ENCODE data around the gene UBE2H. TPM values are rescaled to one million over a fixed set of nuclear protein-coding genes. Genes with fewer than 3 reads are reported as not detected.
"Not testable (repeated sequence)": the region's sequence is repeated elsewhere in the genome, so short reads cannot be mapped to it uniquely, and the experiment has no call there.

UBE2H gene
- total RNA-seq, 1 experiment from 2014 or later, result 34.7 TPM

- Histone ChIP-seq H4K20me1 (ENCODE audit: insufficient read depth, low read depth, low read length) (no peaks in the 10 kb centered on the region), H3K4me2 (ENCODE audit: low read depth, low read length, poor library complexity, severe bottlenecking) (no peak overlapping the region), H3K27ac (ENCODE audit: low read length) (no peak overlapping the region), H3K36me3 (ENCODE audit: insufficient read depth, low read length) (no peaks in the 10 kb centered on the region), H3K9ac (ENCODE audit: low read length) (no peak overlapping the region), H3K9me2 (replicated peaks; ENCODE audit: insufficient read depth, low read length) (no peaks in the 10 kb centered on the region), H3K9me3 (ENCODE audit: low read length) (no peaks in the 10 kb centered on the region), H3K4me3 (ENCODE audit: low read length) (no peak overlapping the region), H2AFZ (ENCODE audit: low read length) (no peak overlapping the region), H3K4me1 (ENCODE audit: low read length) (no peaks in the 10 kb centered on the region), H3K79me2 (ENCODE audit: low read length) (no peaks in the 10 kb centered on the region), H3K27me3 (ENCODE audit: low read length) (no peaks in the 10 kb centered on the region)
- DNase-seq, result no peak
Measured at GRCh38 chr7:129975309-129975708, 22.5 kb upstream of the UBE2H start.

- no peak for DNase-seq
- Histone ChIP-seq H3K4me2 (ENCODE audit: low read depth, low read length, poor library complexity, severe bottlenecking) (no peak overlapping the region), H3K9ac (ENCODE audit: low read length) (no peak overlapping the region), H2AFZ (ENCODE audit: low read length) (no peak overlapping the region), H3K4me1 (ENCODE audit: low read length) (no peaks in the 10 kb centered on the region), H3K9me3 (ENCODE audit: low read length) (no peaks in the 10 kb centered on the region), H3K4me3 (ENCODE audit: low read length) (no peak overlapping the region), H3K9me2 (replicated peaks; ENCODE audit: insufficient read depth, low read length) (no peaks in the 10 kb centered on the region), H3K27ac (ENCODE audit: low read length) (no peak overlapping the region), H3K27me3 (ENCODE audit: low read length) (no peaks in the 10 kb centered on the region), H3K36me3 (ENCODE audit: insufficient read depth, low read length) (no peaks in the 10 kb centered on the region), H4K20me1 (ENCODE audit: insufficient read depth, low read depth, low read length) (no peaks in the 10 kb centered on the region), H3K79me2 (ENCODE audit: low read length) (no peaks in the 10 kb centered on the region)
Measured at GRCh38 chr7:129970816-129971215, 18.1 kb upstream of the UBE2H start.

DNA sequence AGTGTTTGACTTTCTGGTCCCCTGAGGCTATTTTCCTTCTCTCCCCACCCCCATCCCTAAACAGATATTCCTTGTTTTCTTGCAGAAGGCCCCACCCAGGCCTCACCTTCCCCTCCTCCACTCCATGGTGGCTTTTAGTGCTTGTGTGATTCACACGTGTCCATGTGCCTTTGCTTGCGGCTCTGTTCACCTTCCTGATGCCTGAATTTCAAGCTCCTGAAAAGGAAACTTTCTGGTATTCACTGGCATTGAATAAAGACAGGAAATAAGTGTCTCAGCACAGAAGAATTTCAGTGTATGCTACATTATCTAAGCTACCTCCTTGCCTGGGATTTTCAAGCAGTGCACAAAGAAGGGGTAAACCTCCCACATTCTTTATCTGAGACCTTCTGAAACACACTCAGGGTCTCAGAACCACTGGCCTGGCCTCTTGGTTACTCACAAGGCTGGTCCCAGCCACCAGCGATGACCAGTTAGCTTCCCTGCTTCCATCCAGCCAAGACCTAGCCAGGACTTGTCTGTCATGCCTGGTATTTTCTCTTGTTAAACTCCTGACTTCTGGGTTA is 17.2 kb upstream of the UBE2H start:
- Histone ChIP-seq H3K9me2 (replicated peaks; ENCODE audit: insufficient read depth, low read length) (no peaks in the 10 kb centered on the region), H3K4me3 (ENCODE audit: low read length) (no peak overlapping the region), H2AFZ (ENCODE audit: low read length) (no peak overlapping the region), H3K27me3 (ENCODE audit: low read length) (no peaks in the 10 kb centered on the region), H3K36me3 (ENCODE audit: insufficient read depth, low read length) (no peaks in the 10 kb centered on the region), H3K27ac (ENCODE audit: low read length) (no peak overlapping the region), H3K9ac (ENCODE audit: low read length) (no peak overlapping the region), H3K4me2 (ENCODE audit: low read depth, low read length, poor library complexity, severe bottlenecking) (no peak overlapping the region), H4K20me1 (ENCODE audit: insufficient read depth, low read depth, low read length) (no peaks in the 10 kb centered on the region), H3K4me1 (ENCODE audit: low read length) (no peaks in the 10 kb centered on the region), H3K9me3 (ENCODE audit: low read length) (no peaks in the 10 kb centered on the region), H3K79me2 (ENCODE audit: low read length) (no peaks in the 10 kb centered on the region)
- DNase-seq, result no peak

- H3K9ac ChIP-seq (ENCODE audit: low read length), result no peak overlapping the region
- H3K27me3 ChIP-seq (ENCODE audit: low read length), result no peaks in the 10 kb centered on the region
- H3K4me2 ChIP-seq (ENCODE audit: low read depth, low read length, poor library complexity, severe bottlenecking), result no peak overlapping the region
- H3K4me3 ChIP-seq (ENCODE audit: low read length), result no peak overlapping the region
- H3K36me3 ChIP-seq (ENCODE audit: insufficient read depth, low read length), result no peaks in the 10 kb centered on the region
- H3K79me2 ChIP-seq (ENCODE audit: low read length), result no peaks in the 10 kb centered on the region
- H3K27ac ChIP-seq (ENCODE audit: low read length), result no peak overlapping the region
- H3K4me1 ChIP-seq (ENCODE audit: low read length), result no peaks in the 10 kb centered on the region
- DNase-seq, result no peak
- H4K20me1 ChIP-seq (ENCODE audit: insufficient read depth, low read depth, low read length), result no peaks in the 10 kb centered on the region
- no peak overlapping the region for H2AFZ ChIP-seq (ENCODE audit: low read length)
- no peaks in the 10 kb centered on the region for H3K9me2 ChIP-seq (replicated peaks; ENCODE audit: insufficient read depth, low read length)
- H3K9me3 ChIP-seq (ENCODE audit: low read length), result no peaks in the 10 kb centered on the region
Measured at GRCh38 chr7:129968592-129969383, 16.0 kb upstream of the UBE2H start.

DNA sequence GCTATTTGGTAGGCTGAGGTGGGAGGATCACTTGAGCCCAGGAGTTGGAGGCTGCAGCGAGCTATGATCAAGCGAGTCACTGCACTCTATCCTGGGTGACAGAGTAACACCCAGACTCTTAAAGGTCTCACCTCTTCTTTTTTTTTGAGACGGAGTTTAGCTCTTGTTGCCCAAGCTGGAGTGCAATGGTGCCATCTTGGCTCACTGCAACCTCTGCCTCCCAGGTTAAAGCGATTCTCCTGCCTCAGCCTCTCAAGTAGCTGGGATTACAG is 7.4 kb upstream of the UBE2H start:
- H3K9me2 ChIP-seq (replicated peaks; ENCODE audit: insufficient read depth, low read length); H3K27ac ChIP-seq (ENCODE audit: low read length); H3K9ac ChIP-seq (ENCODE audit: low read length); H3K9me3 ChIP-seq (ENCODE audit: low read length); H3K4me3 ChIP-seq (ENCODE audit: low read length); H2AFZ ChIP-seq (ENCODE audit: low read length); DNase-seq; H4K20me1 ChIP-seq (ENCODE audit: insufficient read depth, low read depth, low read length); H3K4me1 ChIP-seq (ENCODE audit: low read length); H3K27me3 ChIP-seq (ENCODE audit: low read length); H3K4me2 ChIP-seq (ENCODE audit: low read depth, low read length, poor library complexity, severe bottlenecking); H3K36me3 ChIP-seq (ENCODE audit: insufficient read depth, low read length); H3K79me2 ChIP-seq (ENCODE audit: low read length): not testable (repeated sequence)

GRCh38 chr7:129959471-129960203 is 6.9 kb upstream of the UBE2H start:
- 0 out of 2 replicates have a peak, but pooled peaks cover 3% of the 10 kb centered on the region for H3K4me1 ChIP-seq (ENCODE audit: low read length)
- H3K9me2 ChIP-seq (replicated peaks; ENCODE audit: insufficient read depth, low read length), result no peaks in the 10 kb centered on the region
- H3K4me3 ChIP-seq (ENCODE audit: low read length), result no peak overlapping the region
- no peaks in the 10 kb centered on the region for H3K9me3 ChIP-seq (ENCODE audit: low read length)
- DNase-seq, result no peak
- H3K27me3 ChIP-seq (ENCODE audit: low read length), result no peaks in the 10 kb centered on the region
- H3K9ac ChIP-seq (ENCODE audit: low read length), result no peak overlapping the region
- H3K4me2 ChIP-seq (ENCODE audit: low read depth, low read length, poor library complexity, severe bottlenecking), result no peak overlapping the region
- no peaks in the 10 kb centered on the region for H3K79me2 ChIP-seq (ENCODE audit: low read length)
- no peak overlapping the region for H3K27ac ChIP-seq (ENCODE audit: low read length)
- H2AFZ ChIP-seq (ENCODE audit: low read length), result no peak overlapping the region; the same call in 1 of the 2 replicates
- no peaks in the 10 kb centered on the region for H3K36me3 ChIP-seq (ENCODE audit: insufficient read depth, low read length)
- no peaks in the 10 kb centered on the region for H4K20me1 ChIP-seq (ENCODE audit: insufficient read depth, low read depth, low read length)

DNA sequence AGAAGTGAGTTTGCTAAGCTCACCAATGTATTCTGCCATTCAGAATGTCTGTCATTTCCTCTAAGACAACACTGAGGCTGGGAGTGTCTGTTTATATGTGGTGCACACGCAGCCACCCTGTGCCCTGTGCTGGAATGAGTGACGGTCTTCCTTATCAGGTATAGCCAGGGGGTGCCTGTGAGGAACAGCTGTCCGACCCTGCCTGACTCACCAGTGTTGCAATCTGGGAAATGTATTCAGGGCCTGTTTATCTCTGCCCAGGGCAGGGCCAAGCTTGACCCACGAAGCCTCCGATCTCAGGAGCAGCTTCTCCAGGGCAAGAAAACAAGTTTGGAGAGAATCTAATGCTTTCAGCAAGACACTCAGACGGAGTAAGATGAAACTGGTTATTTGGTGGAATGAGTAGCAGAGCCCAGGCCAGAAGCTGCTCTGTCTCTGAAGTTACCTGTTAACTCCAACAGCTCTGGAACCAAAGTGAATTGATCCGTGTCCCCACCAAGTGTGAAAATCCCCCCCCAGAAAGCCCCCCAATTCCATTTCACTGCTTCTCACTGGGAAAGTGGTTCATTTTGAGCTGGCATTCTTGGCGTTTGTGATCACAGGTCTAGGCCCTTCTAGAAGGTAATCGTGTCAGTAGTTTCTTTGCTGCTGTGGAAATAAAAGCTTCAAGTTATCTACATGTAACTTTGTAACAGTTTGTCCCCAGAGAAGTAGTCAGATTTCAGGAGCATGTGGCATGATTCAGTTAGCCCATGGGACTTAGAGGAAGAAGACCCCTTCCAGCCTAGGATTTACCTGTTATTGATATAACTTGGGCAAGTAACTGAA is 6.1 kb upstream of the UBE2H start:
- DNase-seq, result no peak
- Histone ChIP-seq H3K9ac (ENCODE audit: low read length) (no peak overlapping the region), H3K4me3 (ENCODE audit: low read length) (no peak overlapping the region), H3K36me3 (ENCODE audit: insufficient read depth, low read length) (no peaks in the 10 kb centered on the region), H3K79me2 (ENCODE audit: low read length) (no peaks in the 10 kb centered on the region), H3K27me3 (ENCODE audit: low read length) (no peaks in the 10 kb centered on the region), H3K4me2 (ENCODE audit: low read depth, low read length, poor library complexity, severe bottlenecking) (no peak overlapping the region), H3K9me3 (ENCODE audit: low read length) (no peaks in the 10 kb centered on the region), H3K4me1 (ENCODE audit: low read length) (0 out of 2 replicates have a peak, but pooled peaks cover 3% of the 10 kb centered on the region), H4K20me1 (ENCODE audit: insufficient read depth, low read depth, low read length) (no peaks in the 10 kb centered on the region), H3K27ac (ENCODE audit: low read length) (no peak overlapping the region), H2AFZ (ENCODE audit: low read length) (no peak overlapping the region; the same call in 1 of the 2 replicates), H3K9me2 (replicated peaks; ENCODE audit: insufficient read depth, low read length) (no peaks in the 10 kb centered on the region)

All from Karpas-422 (cell line).